Karpas-422 (cell line): ENCODE results near the gene SHANK3. TPM values are rescaled to one million over a fixed set of nuclear protein-coding genes. Genes with fewer than 3 reads are reported as not detected.

Experiments used
- DNase-seq: peaks from one replicate; pipeline ENCODE4 v3.0.0-alpha.2; 2015
- H2AFZ ChIP-seq: fragments of 200-600 bp; sonication (generic); 2 replicates; pipeline ENCODE4 v1.6.1; 2014; ENCODE audit warnings: antibody characterized with exemption, low read length, mixed read lengths
- H3K27ac ChIP-seq: fragments of 200-600 bp; sonication (generic); 2 replicates; pipeline ENCODE4 v1.5.1; 2014; ENCODE audit warnings: mild to moderate bottlenecking, low read length, moderate library complexity
- H3K27me3 ChIP-seq: fragments of 200-600 bp; sonication (generic); 2 replicates; pipeline ENCODE4 v1.6.1; 2014; ENCODE audit warnings: low read length, mixed read lengths
- H3K36me3 ChIP-seq: fragments of 200-600 bp; sonication (generic); 2 replicates; pipeline ENCODE4 v1.6.1; 2014; ENCODE audit warnings: low read length, mixed read lengths; ENCODE audit not compliant: insufficient read depth
- H3K4me1 ChIP-seq: fragments of 200-600 bp; sonication (generic); 2 replicates; pipeline ENCODE4 v1.6.1; 2014; ENCODE audit warnings: mild to moderate bottlenecking, low read length, mixed read lengths
- H3K4me2 ChIP-seq: fragments of 200-600 bp; sonication (generic); 2 replicates; pipeline ENCODE4 v1.6.1; 2014; ENCODE audit warnings: low read length, low read depth, mild to moderate bottlenecking; ENCODE audit not compliant: poor library complexity, severe bottlenecking
- H3K4me3 ChIP-seq: fragments of 200-600 bp; sonication (generic); 2 replicates; pipeline ENCODE4 v1.5.1; 2014; ENCODE audit warnings: mild to moderate bottlenecking, antibody characterized with exemption, low read length, mixed read lengths
- H3K79me2 ChIP-seq: fragments of 200-600 bp; sonication (generic); 2 replicates; pipeline ENCODE4 v1.6.1; 2014; ENCODE audit warnings: mild to moderate bottlenecking, low read length, mixed read lengths
- H3K9ac ChIP-seq: fragments of 200-600 bp; sonication (generic); 2 replicates; pipeline ENCODE4 v1.6.0; 2014; ENCODE audit warnings: low read length
- H3K9me2 ChIP-seq: fragments of 200-600 bp; sonication (generic), shearing (Covaris generic); replicated peaks from 2 replicates; pipeline ENCODE4 v1.6.0; 2014; ENCODE audit warnings: mild to moderate bottlenecking, low read length, moderate library complexity; ENCODE audit not compliant: insufficient read depth
- H3K9me3 ChIP-seq: fragments of 300-700, 200-600 bp; sonication (generic); 2 replicates; pipeline ENCODE4 v1.6.1; 2014; ENCODE audit warnings: low read length, mixed read lengths
- H4K20me1 ChIP-seq: fragments of 200-600 bp; sonication (generic); 2 replicates; pipeline ENCODE4 v1.6.1; 2014; ENCODE audit warnings: mild to moderate bottlenecking, antibody characterized with exemption, low read length, low read depth; ENCODE audit not compliant: insufficient read depth
- small RNA-seq: library from RNA; depleted of rRNA; stranded (forward); fragments of <200 nt; gene quantifications from one replicate; pipeline ENCODE3, GENCODE V24; 2014
- total RNA-seq: library from RNA; depleted of rRNA; stranded (reverse); fragments of >200 nt; shearing (Covaris generic); gene quantifications from 2 replicates; pipeline ENCODE4 v1.2.3, GENCODE V29; 2014; ENCODE audit warnings: low replicate concordance; rRNA removed

SHANK3 gene
- total RNA-seq, 1 experiment from 2014 or later = not detected

GRCh38 chr22:50721257-50721844, 48.7 kb downstream of the SHANK3 start:
- no peak overlapping the region for H3K9ac ChIP-seq
- H3K79me2 ChIP-seq = no peaks in the 10 kb centered on the region

GRCh38 chr22:50722048-50722701, 49.6 kb downstream of the SHANK3 start:
- Histone ChIP-seq H3K4me2 (no peak overlapping the region), H3K36me3 (no peaks in the 10 kb centered on the region), H3K9me3 (no peaks in the 10 kb centered on the region), H2AFZ (no peak overlapping the region), H3K27ac (no peak overlapping the region), H3K79me2 (no peaks in the 10 kb centered on the region), H4K20me1 (no peaks in the 10 kb centered on the region), H3K9me2 (no peaks in the 10 kb centered on the region), H3K9ac (no peak overlapping the region), H3K4me1 (peaks cover 11% of the 10 kb centered on the region), H3K4me3 (no peak overlapping the region), H3K27me3 (no peaks in the 10 kb centered on the region)
- DNase-seq = no peak

More at GRCh38 chr22:50721257-50721844, 48.7 kb downstream of the SHANK3 start:
- Histone ChIP-seq H3K4me1 (peaks cover 8% of the 10 kb centered on the region), H4K20me1 (no peaks in the 10 kb centered on the region), H3K4me3 (no peak overlapping the region), H3K27ac (no peak overlapping the region), H2AFZ (no peak overlapping the region), H3K27me3 (no peaks in the 10 kb centered on the region), H3K4me2 (no peak overlapping the region), H3K9me2 (no peaks in the 10 kb centered on the region), H3K9me3 (no peaks in the 10 kb centered on the region), H3K36me3 (no peaks in the 10 kb centered on the region)
- no peak for DNase-seq

Small RNA genes within 50 kb of the gene (small RNA-seq; reads per million reads assigned to genes)
- gene RF00019 (not detected), gene RNU6-409P (not detected)

Other genes with a start within 250 kb of the SHANK3 start
- gene SBF1, start 197.8 kb upstream of the SHANK3 start, total RNA-seq = 33.5 and 91.5 TPM in 2 replicates
- 0.79 and 1.4 TPM in 2 replicates for gene ADM2, start 191.3 kb upstream of the SHANK3 start, total RNA-seq
- gene MIOX, start 186.0 kb upstream of the SHANK3 start, total RNA-seq = 0.93 and 3.9 TPM in 2 replicates
- gene LMF2, start 165.1 kb upstream of the SHANK3 start, total RNA-seq = 19.2 and 21.4 TPM in 2 replicates
- gene NCAPH2, start 164.6 kb upstream of the SHANK3 start, total RNA-seq = 24.6 and 53.5 TPM in 2 replicates
- gene SCO2, start 147.2 kb upstream of the SHANK3 start, total RNA-seq = 1.1 and 14.2 TPM in 2 replicates
- gene TYMP, start 142.8 kb upstream of the SHANK3 start, total RNA-seq = 1.8 and 5.0 TPM in 2 replicates
- gene KLHDC7B, start 126.9 kb upstream of the SHANK3 start, total RNA-seq = 4.5 and 9.8 TPM in 2 replicates
- gene SYCE3, start 109.9 kb upstream of the SHANK3 start, total RNA-seq = not detected in 2 replicates
- 50.3 and 80.0 TPM in 2 replicates for gene CPT1B, start 94.4 kb upstream of the SHANK3 start, total RNA-seq
- gene CHKB, start 90.0 kb upstream of the SHANK3 start, total RNA-seq = 52.8 and 77.8 TPM in 2 replicates
- gene MAPK8IP2, start 72.0 kb upstream of the SHANK3 start, total RNA-seq = 1.3 and 1.6 TPM in 2 replicates
- gene ARSA, start 44.7 kb upstream of the SHANK3 start, total RNA-seq = 24.3 and 41.1 TPM in 2 replicates
- gene ACR, start 65.4 kb downstream of the SHANK3 start, total RNA-seq = not detected in 2 replicates
- gene RABL2B, start 110.8 kb downstream of the SHANK3 start, total RNA-seq = 26.4 and 26.8 TPM in 2 replicates